ENCODE results near the gene FGFBP1. TPM values are rescaled to one million over a fixed set of nuclear protein-coding genes. Genes with fewer than 3 reads are reported as not detected.

The FGFBP1 gene
- total and polyA plus RNA-seq, 2 of the 4 experiments (the other 2 are of a cell fraction), result under 0.01 TPM; not detected in 1

DNA sequence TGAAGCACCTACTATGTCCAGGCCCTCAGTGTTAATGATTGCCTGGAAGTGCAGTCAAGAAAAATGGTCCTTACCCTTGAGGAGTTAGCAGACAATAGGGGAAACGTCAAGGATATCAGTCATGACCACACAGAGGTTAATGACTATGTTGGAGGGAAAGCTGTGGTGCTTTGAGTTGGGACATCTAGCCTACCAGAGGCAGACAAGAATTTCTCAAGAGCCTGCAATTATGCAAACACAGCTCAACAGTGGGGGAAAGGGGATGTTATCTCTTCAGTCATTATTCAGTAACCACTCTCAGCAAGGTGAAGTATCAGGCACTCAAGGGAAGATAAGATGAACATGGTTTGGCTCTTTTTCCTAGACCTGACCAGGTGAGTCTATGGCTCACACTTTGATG is 7.0 kb upstream of the FGFBP1 start:
- WGBS, 2 experiments (ENCODE audit: extremely low coverage in 2 of 2, insufficient read length in 1 of 2), result no CpG with 5 or more reads among the region's 1 CpG
- no peak overlapping the region for H3K14ac ChIP-seq (replicated peaks; ENCODE audit: low read depth, low read length)
- H2AFZ ChIP-seq (replicated peaks; ENCODE audit: low read length, poor library complexity), result no peak overlapping the region
- no peak for TF ChIP-seq RAD21 (IDR thresholded peaks at IDR 0.05; ENCODE audit: low read length)
- TF ChIP-seq FOS (IDR thresholded peaks at IDR 0.05; ENCODE audit: low read depth, low read length), result no peak
- TF ChIP-seq MXI1 (IDR thresholded peaks at IDR 0.05; ENCODE audit: borderline replicate concordance, low read depth, low read length), result no peak
- TF ChIP-seq RFX5 (IDR thresholded peaks at IDR 0.05; ENCODE audit: low read depth, low read length), result no peak
- no peak for TF ChIP-seq RCOR1 (IDR thresholded peaks at IDR 0.05; ENCODE audit: insufficient replicate concordance, low read length)
- TF ChIP-seq MAZ (IDR thresholded peaks at IDR 0.05; ENCODE audit: borderline replicate concordance, low read depth, low read length), result no peak
- TF ChIP-seq POLR2A (IDR thresholded peaks at IDR 0.05; ENCODE audit: low read depth, low read length), result no peak
- TF ChIP-seq CEBPB (IDR thresholded peaks at IDR 0.05; ENCODE audit: low read depth, low read length), result no peak
- no peak for TF ChIP-seq SMC3 (IDR thresholded peaks at IDR 0.05; ENCODE audit: low read depth, low read length)
- no peak for TF ChIP-seq BHLHE40 (IDR thresholded peaks at IDR 0.05; ENCODE audit: low read depth, low read length)
- TF ChIP-seq, protein P1, sequence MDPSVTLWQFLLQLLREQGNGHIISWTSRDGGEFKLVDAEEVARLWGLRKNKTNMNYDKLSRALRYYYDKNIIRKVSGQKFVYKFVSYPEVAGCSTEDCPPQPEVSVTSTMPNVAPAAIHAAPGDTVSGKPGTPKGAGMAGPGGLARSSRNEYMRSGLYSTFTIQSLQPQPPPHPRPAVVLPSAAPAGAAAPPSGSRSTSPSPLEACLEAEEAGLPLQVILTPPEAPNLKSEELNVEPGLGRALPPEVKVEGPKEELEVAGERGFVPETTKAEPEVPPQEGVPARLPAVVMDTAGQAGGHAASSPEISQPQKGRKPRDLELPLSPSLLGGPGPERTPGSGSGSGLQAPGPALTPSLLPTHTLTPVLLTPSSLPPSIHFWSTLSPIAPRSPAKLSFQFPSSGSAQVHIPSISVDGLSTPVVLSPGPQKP (IDR thresholded peaks at IDR 0.05; ENCODE audit: borderline replicate concordance, low read depth, low read length), result no peak
- TF ChIP-seq, protein P2, sequence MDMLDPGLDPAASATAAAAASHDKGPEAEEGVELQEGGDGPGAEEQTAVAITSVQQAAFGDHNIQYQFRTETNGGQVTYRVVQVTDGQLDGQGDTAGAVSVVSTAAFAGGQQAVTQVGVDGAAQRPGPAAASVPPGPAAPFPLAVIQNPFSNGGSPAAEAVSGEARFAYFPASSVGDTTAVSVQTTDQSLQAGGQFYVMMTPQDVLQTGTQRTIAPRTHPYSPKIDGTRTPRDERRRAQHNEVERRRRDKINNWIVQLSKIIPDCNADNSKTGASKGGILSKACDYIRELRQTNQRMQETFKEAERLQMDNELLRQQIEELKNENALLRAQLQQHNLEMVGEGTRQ (IDR thresholded peaks at IDR 0.05; ENCODE audit: low read depth, low read length), result no peak
- TF ChIP-seq NFE2L2 (IDR thresholded peaks at IDR 0.05; ENCODE audit: low read depth, low read length), result no peak
- no peak for TF ChIP-seq MAFK (IDR thresholded peaks at IDR 0.05; ENCODE audit: low read depth, low read length)
- TF ChIP-seq CHD1 (IDR thresholded peaks at IDR 0.05; ENCODE audit: low read depth, low read length), result no peak
- TF ChIP-seq, protein P3, sequence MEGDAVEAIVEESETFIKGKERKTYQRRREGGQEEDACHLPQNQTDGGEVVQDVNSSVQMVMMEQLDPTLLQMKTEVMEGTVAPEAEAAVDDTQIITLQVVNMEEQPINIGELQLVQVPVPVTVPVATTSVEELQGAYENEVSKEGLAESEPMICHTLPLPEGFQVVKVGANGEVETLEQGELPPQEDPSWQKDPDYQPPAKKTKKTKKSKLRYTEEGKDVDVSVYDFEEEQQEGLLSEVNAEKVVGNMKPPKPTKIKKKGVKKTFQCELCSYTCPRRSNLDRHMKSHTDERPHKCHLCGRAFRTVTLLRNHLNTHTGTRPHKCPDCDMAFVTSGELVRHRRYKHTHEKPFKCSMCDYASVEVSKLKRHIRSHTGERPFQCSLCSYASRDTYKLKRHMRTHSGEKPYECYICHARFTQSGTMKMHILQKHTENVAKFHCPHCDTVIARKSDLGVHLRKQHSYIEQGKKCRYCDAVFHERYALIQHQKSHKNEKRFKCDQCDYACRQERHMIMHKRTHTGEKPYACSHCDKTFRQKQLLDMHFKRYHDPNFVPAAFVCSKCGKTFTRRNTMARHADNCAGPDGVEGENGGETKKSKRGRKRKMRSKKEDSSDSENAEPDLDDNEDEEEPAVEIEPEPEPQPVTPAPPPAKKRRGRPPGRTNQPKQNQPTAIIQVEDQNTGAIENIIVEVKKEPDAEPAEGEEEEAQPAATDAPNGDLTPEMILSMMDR (conservative IDR thresholded peaks at IDR 0.05; ENCODE audit: low read depth, low read length), result no peak
- H2BK120ac ChIP-seq (ENCODE audit: low read depth, low read length), result no peak overlapping the region
- H3K27me3 ChIP-seq (ENCODE audit: control insufficient read depth, insufficient read depth, low read length), result peaks cover 14% of the 10 kb centered on the region
- H4K5ac ChIP-seq (ENCODE audit: low read depth, low read length), result no peak overlapping the region
- ChIA-PET CTCF (no interaction called here), POLR2A (ENCODE audit: unreplicated experiment) (no interaction called here)
- intact Hi-C loops (cut with micrococcal nuclease), result no loop called here
- no peak overlapping the region for H2AK9ac ChIP-seq (replicated peaks; ENCODE audit: low read depth, low read length, poor library complexity)
- no peaks in the 10 kb centered on the region for H3K9me3 ChIP-seq (ENCODE audit: control insufficient read depth, insufficient read depth, low read length)
- dilution Hi-C loops (cut with HindIII; ENCODE audit: low sequenced_read_pairs, unreplicated experiment), result no loop called here
- no peaks in the 10 kb centered on the region for H3K79me1 ChIP-seq (ENCODE audit: low read depth in 1 of 2, low read length in 2 of 2)
- H3K4me3 ChIP-seq (ENCODE audit: insufficient read depth, low read depth, low read length), result no peak overlapping the region
- H3K56ac ChIP-seq (ENCODE audit: extremely low read depth, insufficient read depth, low read length), result no peak overlapping the region
- H3K4me1 ChIP-seq (ENCODE audit: control insufficient read depth, insufficient read depth, low read length), result no peaks in the 10 kb centered on the region
- H3K23ac ChIP-seq (ENCODE audit: low read depth, low read length), result no peak overlapping the region
- in situ Hi-C loops (cut with MboI; ENCODE audit: low sequenced_read_pairs), result loop anchor here (10.0 kb wide), 1 partner anchor 471 kb away; no protein-coding TSS in a partner anchor
- H2AK5ac ChIP-seq (ENCODE audit: low read depth, low read length), result no peak overlapping the region
- H4K8ac ChIP-seq (ENCODE audit: low read depth in 2 of 2, low read length in 2 of 2), result no peak overlapping the region
- H3K9me1 ChIP-seq (ENCODE audit: insufficient read depth, low read length), result no peaks in the 10 kb centered on the region
- BruUV-seq (replicated peaks), result no TSS peak
- H2BK20ac ChIP-seq (ENCODE audit: low read depth, low read length), result no peak overlapping the region
- H4K20me1 ChIP-seq (ENCODE audit: insufficient read depth, low read length), result no peaks in the 10 kb centered on the region
- ATAC-seq (ENCODE audit: low read depth) (no peak), DNase-seq (no peak)
- H3K4ac ChIP-seq (ENCODE audit: low read depth, low read length), result no peak overlapping the region
- H4K91ac ChIP-seq (ENCODE audit: insufficient read depth, low read depth, low read length), result no peak overlapping the region
- no peaks in the 10 kb centered on the region for H3K36me3 ChIP-seq (ENCODE audit: control insufficient read depth, insufficient read depth, low read length)
- no peak overlapping the region for H3K4me2 ChIP-seq (ENCODE audit: low read depth, low read length)
- H2BK5ac ChIP-seq (ENCODE audit: low read depth, low read length, poor library complexity, severe bottlenecking), result no peak overlapping the region
- H3K9ac ChIP-seq (ENCODE audit: low read depth, low read length), result no peak overlapping the region
- no peak overlapping the region for H3K18ac ChIP-seq (ENCODE audit: low read depth, low read length)
- no peak overlapping the region for H3K27ac ChIP-seq (ENCODE audit: insufficient read depth, low read length)
- no peak overlapping the region for H2BK15ac ChIP-seq (ENCODE audit: low read depth, low read length)

Measured in IMR-90 (cell line).